OCI-M1 (cell line): ENCODE measurements around the gene PRSS3.
"Not testable (repeated sequence)": the region's sequence is repeated elsewhere in the genome, so short reads cannot be mapped to it uniquely, and the experiment has no call there.

Source experiments
- DNase-seq: peaks from one replicate; lab custom pipeline; 2025; lab: John Stamatoyannopoulos, UW

The PRSS3 gene

DNA sequence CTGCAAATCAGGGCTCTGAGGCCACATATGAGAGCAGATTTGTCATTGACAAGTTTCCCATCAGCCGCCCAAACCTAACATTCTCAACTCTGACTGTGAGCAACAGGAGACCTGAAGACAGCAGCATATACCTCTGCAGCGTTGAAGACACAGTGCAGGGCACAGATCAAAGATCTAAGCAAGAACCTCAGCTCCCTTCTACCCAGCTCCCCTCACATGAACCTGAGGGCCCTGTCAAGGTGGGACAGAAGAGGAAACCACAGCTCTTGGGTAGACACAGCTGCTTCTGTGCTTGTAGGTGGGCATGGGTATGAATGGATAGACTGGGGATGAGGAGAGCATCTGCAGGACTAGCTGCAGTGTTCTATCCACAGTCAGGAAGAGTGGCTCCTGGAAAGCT is 8.7 kb upstream of the PRSS3 start:
- no peak for DNase-seq

GRCh38 chr9:33787839-33788238 is 7.5 kb upstream of the PRSS3 start:
- DNase-seq: no peak

- DNase-seq: not testable (repeated sequence)
Measured at GRCh38 chr9:33789429-33789828, 5.9 kb upstream of the PRSS3 start.

DNA sequence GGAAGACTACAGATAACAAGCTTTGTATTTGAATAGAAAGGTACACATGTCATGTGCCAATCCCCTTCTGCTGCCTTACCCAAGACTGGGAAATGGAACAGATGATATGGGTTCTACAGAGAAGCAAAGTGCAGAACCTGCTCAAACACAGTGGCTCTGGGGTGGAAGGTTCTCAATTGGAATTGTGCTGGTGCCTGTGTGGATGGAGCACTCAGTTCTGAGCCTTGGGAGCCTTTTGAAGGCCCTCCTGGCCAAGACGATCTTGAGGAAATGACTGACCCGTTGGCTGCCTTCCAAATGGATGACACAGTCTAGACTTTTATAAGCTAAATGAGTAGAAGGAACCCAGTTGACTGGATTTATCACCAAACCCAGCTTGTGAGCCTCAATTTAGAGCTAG is 4.2 kb upstream of the PRSS3 start:
- DNase-seq: peak; percentile 55

GRCh38 chr9:33793496-33793895 is 1.9 kb upstream of the PRSS3 start:
- not testable (repeated sequence) for DNase-seq

GRCh38 chr9:33794560-33794959 is 801 bp upstream of the PRSS3 start:
- no peak for DNase-seq

DNA sequence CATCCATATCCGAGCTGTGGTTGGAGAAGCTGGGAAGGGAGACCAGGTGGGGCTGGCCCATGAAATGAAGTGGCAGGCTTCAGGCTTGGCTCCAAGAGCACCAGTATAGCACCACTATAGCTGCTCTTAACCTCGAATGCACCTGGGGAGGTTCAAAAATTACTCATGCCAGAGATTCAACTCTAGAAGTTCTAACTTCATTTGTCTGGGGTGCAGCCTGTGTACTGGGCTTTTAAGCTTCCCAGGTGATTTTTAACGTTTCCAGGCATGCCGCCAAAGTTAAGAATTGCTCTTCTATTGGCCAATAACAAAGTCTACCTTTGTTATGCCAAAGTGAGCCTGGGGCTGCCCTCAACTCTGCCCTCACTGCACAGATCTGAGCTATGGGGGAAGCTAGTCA is 458 bp downstream of the PRSS3 start:
- no peak for DNase-seq

DNA sequence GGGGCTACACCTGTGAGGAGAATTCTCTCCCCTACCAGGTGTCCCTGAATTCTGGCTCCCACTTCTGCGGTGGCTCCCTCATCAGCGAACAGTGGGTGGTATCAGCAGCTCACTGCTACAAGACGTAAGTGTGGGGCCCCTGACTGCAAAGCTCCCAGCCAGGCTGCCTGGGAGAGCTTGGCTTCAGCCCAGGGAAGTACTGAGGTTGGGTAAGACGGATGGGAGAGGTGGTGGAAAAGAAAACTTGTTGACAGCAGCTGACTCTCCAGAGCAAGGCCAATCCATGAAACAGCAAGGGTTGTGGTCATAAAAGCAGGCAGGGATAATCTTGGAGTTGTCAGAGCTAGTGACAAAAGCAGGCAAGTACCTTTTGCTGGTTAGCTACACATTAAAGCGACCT is 1.3 kb downstream of the PRSS3 start:
- DNase-seq: not testable (repeated sequence)

- DNase-seq: no peak
Measured at GRCh38 chr9:33797837-33798236, 2.5 kb downstream of the PRSS3 start.

GRCh38 chr9:33798545-33798944 is 3.2 kb downstream of the PRSS3 start:
- no peak for DNase-seq

GRCh38 chr9:33799928-33800704 is 4.8 kb downstream of the PRSS3 start:
- DNase-seq: no peak

DNA sequence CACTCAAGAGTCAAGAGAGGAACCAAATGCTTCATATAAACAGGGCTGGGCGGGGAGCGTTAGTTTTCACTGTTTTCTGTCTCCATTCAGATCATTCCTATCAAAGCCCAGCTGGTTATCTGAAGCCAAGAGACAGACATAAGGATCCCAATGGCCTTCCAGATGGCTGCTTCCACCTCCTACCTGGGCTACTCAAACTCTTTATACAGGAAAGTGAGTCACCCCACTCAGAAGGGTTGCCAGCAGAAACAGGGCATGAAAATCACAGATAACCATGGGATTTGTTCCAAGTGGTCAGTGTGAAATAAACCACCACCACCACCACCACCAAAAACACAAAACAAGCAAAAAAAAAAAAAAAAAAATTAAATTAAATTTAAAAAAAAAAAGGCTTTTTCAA is 5.5 kb downstream of the PRSS3 start:
- no peak for DNase-seq

DNA sequence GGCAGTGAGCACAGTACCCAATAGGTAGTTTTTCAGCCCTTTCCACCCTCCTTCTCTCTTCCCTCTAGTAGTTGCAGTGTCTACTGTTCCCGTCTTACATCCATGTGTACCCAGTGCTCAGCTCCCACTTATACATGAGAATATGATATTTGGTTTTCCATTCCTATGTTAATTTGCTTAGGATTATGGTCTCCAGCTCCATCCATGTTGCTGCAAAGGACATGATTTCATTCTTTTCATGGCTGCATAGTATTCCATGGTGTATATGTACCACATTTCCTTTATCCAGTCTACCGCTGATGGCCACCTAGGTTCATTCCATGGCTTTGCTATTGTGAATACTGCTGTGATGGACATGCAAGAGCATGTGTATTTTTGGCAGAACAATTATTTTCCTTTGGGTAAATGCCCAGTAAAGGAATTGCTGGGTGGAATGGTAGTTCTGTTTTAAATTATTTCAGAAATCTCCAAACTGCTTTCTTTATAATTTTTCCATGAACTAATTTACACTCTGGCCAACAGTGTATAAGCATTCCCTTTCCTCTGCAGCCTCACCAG is 6.7 kb downstream of the PRSS3 start:
- not testable (repeated sequence) for DNase-seq

DNA sequence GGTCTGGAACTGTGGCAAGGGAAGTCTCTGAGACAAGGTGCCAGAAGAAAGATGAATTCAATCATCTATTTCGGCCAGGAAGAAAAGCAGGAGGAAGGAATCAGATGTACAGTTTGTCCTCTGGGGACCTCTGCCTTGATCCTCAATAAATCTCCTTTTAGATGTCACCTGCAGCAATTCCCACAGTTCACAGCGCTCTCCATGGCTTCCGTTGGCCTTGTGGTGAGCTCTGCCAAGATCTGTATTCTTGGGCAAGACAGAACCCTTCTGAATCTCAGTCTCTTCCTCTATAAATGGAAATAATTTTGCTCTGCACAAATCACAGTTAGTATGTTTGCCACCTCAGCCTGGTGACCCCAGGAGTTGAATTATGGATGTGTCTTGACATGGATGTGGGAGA is 8.8 kb downstream of the PRSS3 start:
- DNase-seq: not testable (repeated sequence)

- not testable (repeated sequence) for DNase-seq
Measured at GRCh38 chr9:33807156-33807555, 11.8 kb downstream of the PRSS3 start.

GRCh38 chr9:33808979-33809322 is 13.6 kb downstream of the PRSS3 start:
- not testable (repeated sequence) for DNase-seq

GRCh38 chr9:33809506-33809905 is 14.1 kb downstream of the PRSS3 start:
- DNase-seq: no peak

DNA sequence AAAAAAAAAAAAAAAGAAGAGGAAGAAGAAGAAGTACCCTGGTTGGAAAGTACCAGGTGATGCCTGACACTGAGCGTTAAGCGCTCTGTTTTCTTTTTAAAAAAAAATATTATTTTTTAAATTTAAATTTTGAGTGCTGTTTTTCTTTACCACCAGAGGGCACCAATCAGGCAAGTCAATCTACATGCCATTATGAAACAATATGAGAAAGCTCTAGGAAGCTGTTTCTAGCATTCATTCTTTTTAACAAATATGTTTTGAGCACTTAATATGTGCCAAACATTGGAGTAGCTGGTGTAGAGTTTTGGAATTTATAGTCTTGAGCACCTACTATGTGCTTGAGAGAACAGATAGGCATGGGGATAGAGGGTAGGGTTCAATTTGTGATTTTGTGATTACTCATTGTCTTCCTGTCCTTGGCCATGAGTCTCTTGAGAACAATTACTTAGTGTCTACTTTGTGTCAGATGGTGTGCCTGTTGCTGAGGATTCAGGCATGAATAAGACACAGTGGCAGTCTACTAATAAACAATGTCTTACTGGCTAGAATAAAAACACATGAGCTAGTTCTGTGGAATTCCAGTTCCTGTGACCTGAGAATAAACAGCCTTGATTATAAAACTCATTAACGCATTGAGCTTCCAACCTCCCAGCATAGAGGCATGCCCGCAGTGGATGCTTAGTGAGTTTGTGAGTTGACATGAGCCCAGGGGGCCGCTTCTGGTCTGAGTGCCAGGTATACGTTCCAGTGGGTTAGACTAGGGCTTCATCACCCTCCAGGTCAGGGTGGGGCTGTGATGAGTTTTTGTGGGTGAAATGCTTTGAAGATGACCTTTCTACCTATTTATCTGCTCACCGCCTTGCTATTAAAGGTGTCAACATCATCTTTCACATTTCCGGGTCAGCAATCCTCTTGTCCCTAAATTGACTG is 18.6 kb downstream of the PRSS3 start:
- DNase-seq: peak; percentile 72

- DNase-seq: peak; percentile 36
Measured at GRCh38 chr9:33815781-33816180, 20.4 kb downstream of the PRSS3 start.

GRCh38 chr9:33816327-33817252 is 21.2 kb downstream of the PRSS3 start, which contains the start of gene UBE2R2:
UBE2R2 (plus strand) TSS chr9:33817160; CDS start chr9:33817758, 598 bp downstream.
- peak; percentile 97 for DNase-seq

DNA sequence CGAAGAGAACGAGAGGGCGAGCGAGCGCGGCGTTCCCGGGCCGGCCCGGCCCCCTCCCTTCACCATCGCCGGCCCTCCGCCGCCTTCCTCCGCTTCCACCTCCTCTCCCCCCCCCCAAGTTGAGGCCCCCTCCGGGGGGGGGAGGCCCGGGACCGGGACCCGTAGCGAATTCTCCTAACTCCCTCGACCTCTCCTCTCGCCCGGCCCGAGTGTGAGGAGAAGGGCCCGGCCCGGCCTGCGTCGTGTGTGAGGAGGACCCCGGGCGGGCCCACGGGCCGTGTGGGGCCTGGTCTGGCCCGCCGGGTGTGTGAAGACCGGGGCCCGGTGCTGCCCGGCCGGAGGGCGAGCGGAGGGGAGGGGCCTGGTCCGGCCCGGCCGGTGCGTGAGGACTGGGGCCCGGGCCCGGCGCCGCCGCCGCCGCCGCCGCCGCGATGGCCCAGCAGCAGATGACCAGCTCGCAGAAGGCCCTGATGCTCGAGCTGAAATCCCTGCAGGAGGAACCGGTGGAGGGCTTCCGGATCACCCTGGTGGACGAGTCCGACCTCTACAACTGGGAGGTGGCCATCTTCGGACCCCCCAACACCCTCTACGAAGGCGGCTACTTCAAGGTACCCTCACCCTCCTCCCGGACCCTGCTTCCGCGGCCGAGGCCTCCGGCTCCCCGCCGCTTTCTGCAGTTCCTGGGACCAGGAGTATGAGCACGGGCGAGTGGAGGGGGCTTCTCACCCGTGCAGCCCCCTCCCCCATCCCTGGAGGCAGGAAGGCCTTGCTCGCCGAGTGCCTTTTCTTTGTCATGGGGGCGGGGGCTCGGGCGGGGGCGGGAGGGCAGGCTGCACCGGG is 22.2 kb downstream of the PRSS3 start:
- DNase-seq: peak; percentile 74
